Lower leg skin (tissue), 3 donors: ENCODE data around the gene RBL1.

ENCODE experiments used
- POLR2A ChIP-seq, 2 donors: fragments of 450-650 bp; IDR thresholded peaks; one replicate each; pipeline ENCODE4 v1.6.1; 2016 to 2017; ENCODE audit warnings: antibody characterized with exemption in 2 of 2, mild to moderate bottlenecking in 1 of 2, moderate library complexity in 1 of 2
- TF ChIP-seq, protein P1 (sequence below), 3 donors: fragments of 450-650 bp; IDR thresholded peaks; one replicate each; pipeline ENCODE4 v1.5.1; 2016; ENCODE audit warnings: antibody characterized with exemption in 3 of 3, mild to moderate bottlenecking in 3 of 3, moderate library complexity in 2 of 3

DNA sequence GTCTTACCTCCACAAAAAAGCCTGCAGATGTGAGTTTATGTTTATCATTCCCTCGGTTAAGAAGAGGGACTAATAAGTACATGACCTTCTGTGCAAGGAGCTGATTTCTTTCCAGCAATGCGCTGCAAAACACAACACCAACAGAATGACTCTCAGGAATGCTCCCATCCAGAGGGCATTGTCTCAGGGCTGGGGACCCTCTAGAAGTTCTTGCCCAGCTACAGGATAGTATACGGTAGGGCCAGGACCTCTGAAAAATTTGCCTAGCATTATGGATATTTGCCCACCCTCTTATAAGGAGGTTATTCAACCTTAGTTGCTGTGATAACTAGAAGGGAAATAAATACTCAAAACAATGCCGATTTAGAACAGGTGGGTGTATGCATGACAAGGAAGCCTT lies 24.7 kb upstream of the RBL1 start:
- TF ChIP-seq, protein P1, sequence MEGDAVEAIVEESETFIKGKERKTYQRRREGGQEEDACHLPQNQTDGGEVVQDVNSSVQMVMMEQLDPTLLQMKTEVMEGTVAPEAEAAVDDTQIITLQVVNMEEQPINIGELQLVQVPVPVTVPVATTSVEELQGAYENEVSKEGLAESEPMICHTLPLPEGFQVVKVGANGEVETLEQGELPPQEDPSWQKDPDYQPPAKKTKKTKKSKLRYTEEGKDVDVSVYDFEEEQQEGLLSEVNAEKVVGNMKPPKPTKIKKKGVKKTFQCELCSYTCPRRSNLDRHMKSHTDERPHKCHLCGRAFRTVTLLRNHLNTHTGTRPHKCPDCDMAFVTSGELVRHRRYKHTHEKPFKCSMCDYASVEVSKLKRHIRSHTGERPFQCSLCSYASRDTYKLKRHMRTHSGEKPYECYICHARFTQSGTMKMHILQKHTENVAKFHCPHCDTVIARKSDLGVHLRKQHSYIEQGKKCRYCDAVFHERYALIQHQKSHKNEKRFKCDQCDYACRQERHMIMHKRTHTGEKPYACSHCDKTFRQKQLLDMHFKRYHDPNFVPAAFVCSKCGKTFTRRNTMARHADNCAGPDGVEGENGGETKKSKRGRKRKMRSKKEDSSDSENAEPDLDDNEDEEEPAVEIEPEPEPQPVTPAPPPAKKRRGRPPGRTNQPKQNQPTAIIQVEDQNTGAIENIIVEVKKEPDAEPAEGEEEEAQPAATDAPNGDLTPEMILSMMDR (IDR thresholded peaks at IDR 0.05), result no peak
- TF ChIP-seq POLR2A (IDR thresholded peaks at IDR 0.05), result no peak
